T47D (cell line): ENCODE data around the gene CALY.

Experiments used
- DNase-seq, 2 experiments: peaks; one replicate each; pipeline versions ENCODE4 v3.0.0 to v3.0.0-alpha.2; 2011 to 2012; ENCODE audit warnings: low read depth in 1 of 2, low spot score in 1 of 2
- JUND ChIP-seq: IDR thresholded peaks from 2 replicates; pipeline ENCODE4 v1.6.1; 2012; ENCODE audit warnings: low read depth
- in situ Hi-C: cut with HindIII; loops from 2 replicates; pipeline ENCODE4 v1.10.0; 2016; ENCODE audit warnings: low sequenced_read_pairs, low pct_unique_long_range_greater_than_20kb

Gene CALY

GRCh38 chr10:133353988-133354605 lies 17.4 kb upstream of the CALY start:
- TF ChIP-seq JUND = no peak
- no peak for DNase-seq
- in situ Hi-C loops = no loop called here

GRCh38 chr10:133353202-133353959 lies 16.7 kb upstream of the CALY start:
- no peak for DNase-seq
- in situ Hi-C loops = no loop called here

GRCh38 chr10:133351408-133352318 lies 15.0 kb upstream of the CALY start:
- no peak for DNase-seq
- TF ChIP-seq JUND = no peak
- in situ Hi-C loops = no loop called here

More at GRCh38 chr10:133353202-133353959, 16.7 kb upstream of the CALY start:
- TF ChIP-seq JUND = no peak

- no peak for DNase-seq
- TF ChIP-seq JUND = no peak
- in situ Hi-C loops = no loop called here
Measured at GRCh38 chr10:133350950-133351329, 14.2 kb upstream of the CALY start.

- in situ Hi-C loops = no loop called here
Measured at GRCh38 chr10:133350283-133350949, 13.7 kb upstream of the CALY start.

GRCh38 chr10:133349577-133350011 lies 12.9 kb upstream of the CALY start:
- in situ Hi-C loops = no loop called here
- DNase-seq = no peak
- TF ChIP-seq JUND = no peak

More at GRCh38 chr10:133350283-133350949, 13.7 kb upstream of the CALY start:
- TF ChIP-seq JUND = no peak
- DNase-seq = no peak

GRCh38 chr10:133349160-133349568 lies 12.5 kb upstream of the CALY start:
- no peak for TF ChIP-seq JUND

GRCh38 chr10:133347710-133348517 lies 11.2 kb upstream of the CALY start:
- no peak for TF ChIP-seq JUND
- in situ Hi-C loops = no loop called here

More at GRCh38 chr10:133349160-133349568, 12.5 kb upstream of the CALY start:
- DNase-seq = no peak
- in situ Hi-C loops = no loop called here

GRCh38 chr10:133346413-133346812 lies 9.7 kb upstream of the CALY start:
- in situ Hi-C loops = no loop called here
- no peak for DNase-seq

More at GRCh38 chr10:133347710-133348517, 11.2 kb upstream of the CALY start:
- DNase-seq = no peak

GRCh38 chr10:133344236-133344635 lies 7.5 kb upstream of the CALY start:
- in situ Hi-C loops = no loop called here

More at GRCh38 chr10:133346413-133346812, 9.7 kb upstream of the CALY start:
- TF ChIP-seq JUND = no peak

GRCh38 chr10:133343558-133343957 lies 6.9 kb upstream of the CALY start:
- in situ Hi-C loops = no loop called here
- TF ChIP-seq JUND = no peak
- DNase-seq = no peak

More at GRCh38 chr10:133344236-133344635, 7.5 kb upstream of the CALY start:
- no peak for TF ChIP-seq JUND
- no peak for DNase-seq
